HFFc6 (cell line): ENCODE measurements around the gene SPHK1. TPM values are rescaled to one million over a fixed set of nuclear protein-coding genes. Genes with fewer than 3 reads are reported as not detected.

Experiments
- DNase-seq: peaks from one replicate; pipeline ENCODE4 v3.0.0-alpha.2; 2018
- H3K27ac Mint-ChIP-seq: 2 replicates; pipeline ENCODE4 v1.8.0; 2020; ENCODE audit warnings: mild to moderate bottlenecking, mixed read lengths
- H3K27me3 Mint-ChIP-seq: 2 replicates; pipeline ENCODE4 v1.8.0; 2021; ENCODE audit warnings: mild to moderate bottlenecking, moderate library complexity, mixed read lengths; ENCODE audit not compliant: insufficient read depth
- H3K36me3 Mint-ChIP-seq: 2 replicates; pipeline ENCODE4 v1.8.0; 2021; ENCODE audit warnings: low read depth, mixed read lengths
- H3K4me1 Mint-ChIP-seq: 2 replicates; pipeline ENCODE4 v1.8.0; 2020; ENCODE audit warnings: low read depth, mixed read lengths
- H3K4me3 Mint-ChIP-seq: 2 replicates; pipeline ENCODE4 v1.8.0; 2020; ENCODE audit warnings: mild to moderate bottlenecking, moderate library complexity, mixed read lengths
- H3K9me3 Mint-ChIP-seq: 2 replicates; pipeline ENCODE4 v1.8.0; 2020; ENCODE audit warnings: mild to moderate bottlenecking, mixed read lengths
- CTCF ChIP-seq: fragments of 200-600 bp; sonication (generic); IDR thresholded peaks from 2 replicates; pipeline ENCODE4 v1.5.0; 2021; ENCODE audit warnings: antibody characterized with exemption, mild to moderate bottlenecking
- total RNA-seq, 6 experiments: library from RNA; stranded (reverse); fragmentation: NEBNext Ultra II Directional; extraction: Animal tissue kit (Norgen Biotek cat#: 25700); gene quantifications; 2 replicates in 1 of 6; 3 replicates in 5 of 6; pipeline ENCODE4 v1.2.3, GENCODE V29; 2021

Gene SPHK1
- total RNA-seq, 6 experiments from 2014 or later = 53.9 to 68.1 (median 55.7) TPM

GRCh38 chr17:76379646-76380376, 4.6 kb upstream of the SPHK1 start:
- TF ChIP-seq CTCF = no peak
- Mint-ChIP-seq H3K9me3 (no peaks in the 10 kb centered on the region), H3K27ac (no peak overlapping the region), H3K36me3 (no peaks in the 10 kb centered on the region; the same call in 1 of the 2 replicates), H3K27me3 (peaks cover 1% of the 10 kb centered on the region), H3K4me3 (no peak overlapping the region), H3K4me1 (0 out of 2 replicates have a peak, but pooled peaks cover 7% of the 10 kb centered on the region)
- no peak for DNase-seq

- Mint-ChIP-seq H3K27ac (no peak overlapping the region; the same call in 1 of the 2 replicates), H3K9me3 (no peaks in the 10 kb centered on the region), H3K27me3 (peaks cover 6% of the 10 kb centered on the region), H3K4me3 (no peak overlapping the region), H3K36me3 (peaks cover 8% of the 10 kb centered on the region), H3K4me1 (peaks cover 15% of the 10 kb centered on the region)
- no peak for DNase-seq
- no peak for TF ChIP-seq CTCF
These were observed 2.6 kb upstream of the SPHK1 start for GRCh38 chr17:76381633-76382350.

- no peak for DNase-seq
- no peaks in the 10 kb centered on the region for H3K9me3 Mint-ChIP-seq
- peak overlapping the region; percentile 90 for H3K4me3 Mint-ChIP-seq
- peaks cover 21% of the 10 kb centered on the region for H3K4me1 Mint-ChIP-seq
- TF ChIP-seq CTCF = no peak
- H3K27me3 Mint-ChIP-seq = peaks cover 6% of the 10 kb centered on the region
- peak overlapping the region; percentile 85 for H3K27ac Mint-ChIP-seq
- H3K36me3 Mint-ChIP-seq = peaks cover 13% of the 10 kb centered on the region
These were observed 2.0 kb upstream of the SPHK1 start for GRCh38 chr17:76382351-76382802.

GRCh38 chr17:76382803-76383545, 1.4 kb upstream of the SPHK1 start:
- H3K27ac Mint-ChIP-seq = peak overlapping the region; percentile 89
- H3K4me3 Mint-ChIP-seq = peak overlapping the region; percentile 90
- H3K27me3 Mint-ChIP-seq = peaks cover 6% of the 10 kb centered on the region
- no peak for TF ChIP-seq CTCF
- DNase-seq = peak; percentile 41
- peaks cover 27% of the 10 kb centered on the region for H3K4me1 Mint-ChIP-seq
- H3K36me3 Mint-ChIP-seq = peaks cover 17% of the 10 kb centered on the region
- H3K9me3 Mint-ChIP-seq = no peaks in the 10 kb centered on the region

- TF ChIP-seq CTCF = peak; percentile 56
- Mint-ChIP-seq H3K4me1 (peaks cover 27% of the 10 kb centered on the region), H3K27ac (peak overlapping the region; percentile 89), H3K27me3 (peaks cover 8% of the 10 kb centered on the region), H3K4me3 (peak overlapping the region; percentile 90), H3K36me3 (peaks cover 18% of the 10 kb centered on the region), H3K9me3 (no peaks in the 10 kb centered on the region)
- DNase-seq = peak; percentile 41
These were observed 725 bp upstream of the SPHK1 start for GRCh38 chr17:76383546-76384221.
